DND-41 (cell line): ENCODE measurements around the gene ZNF334.

ENCODE experiments used
- ATAC-seq: fragments of 200-7000 bp; cut with Tn5 transposase; 3 replicates; pipeline ENCODE4 v1.9.1; 2021; ENCODE audit warnings: low read depth; ENCODE audit not compliant: insufficient read depth
- DNase-seq: peaks from one replicate; pipeline ENCODE4 v3.0.0-alpha.2; 2020
- H2AFZ ChIP-seq: 2 replicates; pipeline ENCODE4 v1.6.0; 2012; ENCODE audit warnings: low read depth, low read length
- H3K27ac ChIP-seq: 2 replicates; pipeline ENCODE4 v1.5.1; 2012; ENCODE audit warnings: low read length, inconsistent platforms
- H3K27me3 ChIP-seq: fragments of 200-600 bp; sonication (generic); 2 replicates; pipeline ENCODE4 v1.6.0; 2012; ENCODE audit warnings: low read length, mild to moderate bottlenecking, inconsistent platforms; ENCODE audit not compliant: insufficient read depth, poor library complexity
- H3K36me3 ChIP-seq: 2 replicates; pipeline ENCODE4 v1.5.1; 2012; ENCODE audit warnings: low read length, inconsistent platforms; ENCODE audit not compliant: insufficient read depth
- H3K4me1 ChIP-seq: 2 replicates; pipeline ENCODE4 v1.5.1; 2012; ENCODE audit warnings: mild to moderate bottlenecking, low read length; ENCODE audit not compliant: insufficient read depth
- H3K4me2 ChIP-seq: 2 replicates; pipeline ENCODE4 v1.6.0; 2012; ENCODE audit warnings: mild to moderate bottlenecking, moderate library complexity, low read length, inconsistent platforms; ENCODE audit not compliant: insufficient read depth
- H3K4me3 ChIP-seq, 2 experiments: fragments of 200-600 bp in 1 of 2; shearing (Covaris generic) in 1 of 2; 2 replicates each; pipeline ENCODE4 v1.5.1; 2012 to 2016; ENCODE audit warnings: inconsistent platforms in 2 of 2, low read length in 2 of 2, mild to moderate bottlenecking in 2 of 2, low read depth in 1 of 2, moderate library complexity in 1 of 2
- H3K79me2 ChIP-seq: 2 replicates; pipeline ENCODE4 v1.6.0; 2012; ENCODE audit warnings: low read length, inconsistent platforms; ENCODE audit not compliant: insufficient read depth
- H3K9ac ChIP-seq: 2 replicates; pipeline ENCODE4 v1.6.0; 2012; ENCODE audit warnings: low read depth, mild to moderate bottlenecking, inconsistent platforms, low read length, moderate library complexity
- H3K9me3 ChIP-seq: 2 replicates; pipeline ENCODE4 v1.5.1; 2012; ENCODE audit warnings: low read length, moderate library complexity, mild to moderate bottlenecking, inconsistent platforms; ENCODE audit not compliant: insufficient read depth, severe bottlenecking
- H4K20me1 ChIP-seq: 2 replicates; pipeline ENCODE4 v1.6.0; 2012; ENCODE audit warnings: low read length; ENCODE audit not compliant: insufficient read depth
- CTCF ChIP-seq: IDR thresholded peaks from 2 replicates; pipeline ENCODE4 v1.5.1; 2012; ENCODE audit warnings: borderline replicate concordance, low read length, moderate library complexity, mild to moderate bottlenecking; ENCODE audit not compliant: poor library complexity, severe bottlenecking; ENCODE audit errors: extremely low read depth
- EZH2 ChIP-seq: IDR thresholded peaks from 3 replicates; pipeline ENCODE4 v1.6.1; 2012; ENCODE audit warnings: borderline replicate concordance, low read depth, mild to moderate bottlenecking, moderate library complexity, low read length, inconsistent platforms; ENCODE audit not compliant: severe bottlenecking

ZNF334 gene

GRCh38 chr20:46512943-46513844 lies at the start of gene ZNF334:
TSS of gene ZNF334 (minus strand) at chr20:46513559. CDS start at chr20:46512102, 1,457 bp downstream.
- peaks cover 9% of the 10 kb centered on the region for H3K27me3 ChIP-seq
- no peak within 1 kb of the TSS for H3K27ac ChIP-seq
- H3K4me1 ChIP-seq, result no peaks in the 10 kb centered on the region
- no peak within 1 kb of the TSS for H3K4me2 ChIP-seq
- ATAC-seq (no peak), DNase-seq (no peak)
- no peak within 1 kb of the TSS for H3K9ac ChIP-seq
- TF ChIP-seq CTCF, result no peak
- no peak for TF ChIP-seq EZH2
- no peak within 1 kb of the TSS for H2AFZ ChIP-seq
- H3K9me3 ChIP-seq, result no peaks in the 10 kb centered on the region
- H3K36me3 ChIP-seq, result no peaks in the 10 kb centered on the region
- no peaks in the 10 kb centered on the region for H3K79me2 ChIP-seq
- no peak within 1 kb of the TSS for H3K4me3 ChIP-seq
- H4K20me1 ChIP-seq, result no peaks in the 10 kb centered on the region

- H3K36me3 ChIP-seq, result no peaks in the 10 kb centered on the region
- ATAC-seq (peak; percentile 85), DNase-seq (peak; percentile 63)
- H3K4me1 ChIP-seq, result no peaks in the 10 kb centered on the region
- no peak overlapping the region for H3K4me3 ChIP-seq
- no peaks in the 10 kb centered on the region for H3K27me3 ChIP-seq
- H3K9ac ChIP-seq, result no peak overlapping the region
- H2AFZ ChIP-seq, result peak overlapping the region; percentile 43
- no peaks in the 10 kb centered on the region for H4K20me1 ChIP-seq
- H3K79me2 ChIP-seq, result no peaks in the 10 kb centered on the region
- no peak overlapping the region for H3K4me2 ChIP-seq
- peak; percentile 91 for TF ChIP-seq CTCF
- no peak for TF ChIP-seq EZH2
- H3K9me3 ChIP-seq, result no peaks in the 10 kb centered on the region
- H3K27ac ChIP-seq, result no peak overlapping the region
Observed at GRCh38 chr20:46562373-46563169, 49.2 kb upstream of the ZNF334 start.

- no peak overlapping the region for H3K9ac ChIP-seq
- H3K27ac ChIP-seq, result no peak overlapping the region
- H3K36me3 ChIP-seq, result no peaks in the 10 kb centered on the region
- no peaks in the 10 kb centered on the region for H3K27me3 ChIP-seq
- H3K4me2 ChIP-seq, result no peak overlapping the region
- no peaks in the 10 kb centered on the region for H3K9me3 ChIP-seq
- no peaks in the 10 kb centered on the region for H3K79me2 ChIP-seq
- ATAC-seq (no peak), DNase-seq (no peak)
- H3K4me3 ChIP-seq, result no peak overlapping the region
- no peaks in the 10 kb centered on the region for H3K4me1 ChIP-seq
- no peaks in the 10 kb centered on the region for H4K20me1 ChIP-seq
- TF ChIP-seq CTCF (no peak), EZH2 (no peak)
- H2AFZ ChIP-seq, result peak overlapping the region; percentile 43
Observed at GRCh38 chr20:46562009-46562372, 48.6 kb upstream of the ZNF334 start.
